Measurements from ENCODE around the gene VSX1. TPM values are rescaled to one million over a fixed set of nuclear protein-coding genes. Genes with fewer than 3 reads are reported as not detected.

Gene VSX1
- polyA plus RNA-seq, 2 donors, result not detected

DNA sequence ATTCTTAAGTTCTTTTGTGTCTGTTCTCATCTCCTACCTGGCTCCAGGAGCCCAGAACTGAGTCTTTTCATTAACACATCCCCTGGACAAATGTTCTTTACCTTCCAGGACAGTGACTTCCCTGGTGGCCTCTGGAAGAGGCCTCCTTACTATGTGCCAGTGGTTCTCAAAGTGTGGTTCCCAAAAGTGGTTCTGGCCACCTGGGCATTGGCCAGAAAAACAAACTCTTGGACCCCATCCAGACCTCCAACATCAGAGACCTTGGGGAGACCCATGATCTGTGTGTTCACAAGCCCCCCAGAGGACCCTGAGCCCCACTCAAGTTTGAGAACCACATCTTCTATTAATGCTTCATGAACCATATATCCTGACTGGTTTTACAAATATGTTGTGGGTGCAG is 7.2 kb upstream of the VSX1 start:
- H3K9me3 ChIP-seq (ENCODE audit: control insufficient read depth in 2 of 2, insufficient read depth in 1 of 2, low read depth in 1 of 2, low read length in 1 of 2), result no peaks in the 10 kb centered on the region
- H3K36me3 ChIP-seq (ENCODE audit: control insufficient read depth in 2 of 2, insufficient read depth in 2 of 2, low read length in 1 of 2), result no peaks in the 10 kb centered on the region
- H3K4me1 ChIP-seq (ENCODE audit: control insufficient read depth in 2 of 2, insufficient read depth in 2 of 2, low read length in 1 of 2), result peaks cover 0 to 3% of the 10 kb centered on the region in 2 donors
- no peak overlapping the region for H3K27ac ChIP-seq (ENCODE audit: low read depth in 2 of 2, low read length in 1 of 2)
- H3K27me3 ChIP-seq (ENCODE audit: control insufficient read depth in 1 of 2, insufficient read depth in 2 of 2, low read length in 2 of 2), result peaks cover 3 to 10% of the 10 kb centered on the region in 2 donors
- H3K4me3 ChIP-seq (ENCODE audit: low read depth in 1 of 2, low read length in 2 of 2), result no peak overlapping the region

DNA sequence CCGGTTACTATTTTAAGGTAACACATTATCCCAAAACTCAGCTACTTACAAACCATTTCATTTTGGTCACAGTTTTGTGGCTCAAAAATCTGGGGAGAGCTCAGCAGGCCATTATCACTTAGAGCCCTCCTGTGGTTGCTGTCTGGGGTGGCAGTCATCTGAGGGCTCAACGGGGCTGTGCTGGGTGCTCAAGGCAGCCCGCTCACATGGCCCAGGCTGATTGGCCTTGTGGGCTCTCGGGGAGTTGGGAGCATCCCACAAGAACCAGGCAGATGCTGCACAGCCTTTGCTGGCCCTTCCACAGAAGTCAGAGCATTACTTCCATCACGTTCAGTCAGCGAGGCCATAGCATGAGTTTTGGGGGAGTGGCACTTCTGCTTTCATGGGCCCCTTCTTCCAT is 6.3 kb upstream of the VSX1 start:
- H3K4me1 ChIP-seq (ENCODE audit: control insufficient read depth in 2 of 2, insufficient read depth in 2 of 2, low read length in 1 of 2), result peaks cover under 1 to 3% of the 10 kb centered on the region in 2 donors
- no peak overlapping the region for H3K4me3 ChIP-seq (ENCODE audit: low read depth in 1 of 2, low read length in 2 of 2)
- H3K27ac ChIP-seq (ENCODE audit: low read depth in 2 of 2, low read length in 1 of 2), result no peak overlapping the region
- 76 to 80% methylated on average over 6 of the region's 6 CpGs for WGBS, 2 donors
- no peaks in the 10 kb centered on the region for H3K36me3 ChIP-seq (ENCODE audit: control insufficient read depth in 2 of 2, insufficient read depth in 2 of 2, low read length in 1 of 2)
- peaks cover 11 to 17% of the 10 kb centered on the region in 2 donors for H3K27me3 ChIP-seq (ENCODE audit: control insufficient read depth in 1 of 2, insufficient read depth in 2 of 2, low read length in 2 of 2)
- no peaks in the 10 kb centered on the region for H3K9me3 ChIP-seq (ENCODE audit: control insufficient read depth in 2 of 2, insufficient read depth in 1 of 2, low read depth in 1 of 2, low read length in 1 of 2)

DNA sequence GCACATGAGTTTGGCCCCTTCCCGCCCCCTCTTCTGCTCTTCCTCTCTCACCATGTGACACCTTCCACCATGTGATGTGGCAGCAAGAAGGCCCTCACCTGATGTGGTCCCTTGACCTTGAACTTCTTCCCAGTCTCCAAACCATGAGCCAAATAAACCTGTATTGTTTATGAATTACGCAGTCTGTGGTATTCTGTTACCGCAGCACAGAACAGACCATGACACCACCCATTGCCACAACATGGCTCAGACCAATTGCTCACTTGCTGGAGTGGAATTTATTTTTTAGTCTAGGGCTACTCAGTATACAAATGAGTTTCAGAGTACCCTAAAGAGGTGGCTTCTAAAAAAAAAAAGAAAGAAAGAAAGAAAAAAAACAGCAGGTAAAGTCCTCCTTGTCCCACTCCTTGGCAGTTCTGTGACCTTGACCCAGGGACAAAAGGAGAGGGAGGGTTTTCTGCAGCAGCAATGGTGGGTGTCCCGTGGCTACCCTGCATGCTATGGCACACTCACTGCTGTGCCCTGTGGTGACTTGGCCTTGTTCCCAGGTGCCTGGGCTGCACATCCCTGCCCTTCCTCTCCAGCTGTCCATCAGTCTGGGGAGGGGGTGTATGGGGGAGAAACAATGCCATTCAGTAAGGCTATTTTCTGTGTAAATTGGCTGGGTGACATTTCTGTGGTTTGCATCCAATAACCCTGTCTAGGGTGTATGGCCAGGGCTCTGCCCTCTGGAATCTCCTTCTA is 5.4 kb upstream of the VSX1 start:
- Histone ChIP-seq H3K4me1 (ENCODE audit: control insufficient read depth in 2 of 2, insufficient read depth in 2 of 2, low read length in 1 of 2) (peaks cover 3% of the 10 kb centered on the region in 2 donors), H3K36me3 (ENCODE audit: control insufficient read depth in 2 of 2, insufficient read depth in 2 of 2, low read length in 1 of 2) (no peaks in the 10 kb centered on the region), H3K27ac (ENCODE audit: low read depth in 2 of 2, low read length in 1 of 2) (no peak overlapping the region), H3K4me3 (ENCODE audit: low read depth in 1 of 2, low read length in 2 of 2) (no peak overlapping the region), H3K27me3 (ENCODE audit: control insufficient read depth in 1 of 2, insufficient read depth in 2 of 2, low read length in 2 of 2) (peaks cover 14 to 24% of the 10 kb centered on the region in 2 donors), H3K9me3 (ENCODE audit: control insufficient read depth in 2 of 2, insufficient read depth in 1 of 2, low read depth in 1 of 2, low read length in 1 of 2) (no peaks in the 10 kb centered on the region)
- 83 to 84% methylated on average over 4 of the region's 4 CpGs for WGBS, 2 donors

DNA sequence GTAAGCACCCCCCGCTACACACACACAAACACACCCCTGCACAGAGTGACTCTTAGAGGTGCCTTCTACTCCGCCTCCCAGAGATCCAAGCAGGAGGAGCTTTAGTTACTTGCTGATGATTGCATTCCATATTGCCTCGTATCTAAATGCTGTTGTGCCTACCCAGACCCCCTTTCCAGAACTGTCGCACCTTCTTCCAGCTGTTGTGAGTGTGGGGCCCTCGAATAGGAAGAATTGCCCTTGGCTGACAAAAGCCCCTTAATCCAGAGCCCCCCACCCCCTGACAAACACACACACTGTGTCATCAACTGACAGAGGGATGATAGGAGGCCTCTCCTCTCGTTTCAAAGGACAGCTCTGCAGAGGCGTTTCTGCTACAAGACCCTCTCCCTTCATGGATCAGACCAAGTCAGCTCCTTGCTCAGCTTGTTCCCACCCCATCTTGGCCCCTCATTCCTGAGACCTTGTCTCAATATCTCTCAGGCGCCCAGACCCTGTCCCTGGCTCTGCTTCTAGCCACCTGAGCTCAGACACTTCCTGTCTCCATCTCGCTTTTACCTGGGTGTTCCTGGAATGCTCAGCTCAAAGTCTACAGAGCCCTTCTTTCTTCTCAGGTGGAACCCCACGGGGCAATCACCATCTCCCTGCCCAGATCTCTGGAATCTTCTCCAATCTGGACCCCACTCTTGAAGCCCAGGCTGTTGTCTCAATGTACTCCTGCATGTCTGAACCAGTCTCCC is 4.0 kb upstream of the VSX1 start:
- H3K27ac ChIP-seq (ENCODE audit: low read depth in 2 of 2, low read length in 1 of 2), result no peak overlapping the region
- peaks cover 3 to 7% of the 10 kb centered on the region in 2 donors for H3K4me1 ChIP-seq (ENCODE audit: control insufficient read depth in 2 of 2, insufficient read depth in 2 of 2, low read length in 1 of 2)
- H3K36me3 ChIP-seq (ENCODE audit: control insufficient read depth in 2 of 2, insufficient read depth in 2 of 2, low read length in 1 of 2), result no peaks in the 10 kb centered on the region
- H3K9me3 ChIP-seq (ENCODE audit: control insufficient read depth in 2 of 2, insufficient read depth in 1 of 2, low read depth in 1 of 2, low read length in 1 of 2), result no peaks in the 10 kb centered on the region
- WGBS, 2 donors, result 75 to 78% methylated on average over 10 of the region's 10 CpGs
- peaks cover 22 to 37% of the 10 kb centered on the region in 2 donors for H3K27me3 ChIP-seq (ENCODE audit: control insufficient read depth in 1 of 2, insufficient read depth in 2 of 2, low read length in 2 of 2)
- no peak overlapping the region for H3K4me3 ChIP-seq (ENCODE audit: low read depth in 1 of 2, low read length in 2 of 2)

DNA sequence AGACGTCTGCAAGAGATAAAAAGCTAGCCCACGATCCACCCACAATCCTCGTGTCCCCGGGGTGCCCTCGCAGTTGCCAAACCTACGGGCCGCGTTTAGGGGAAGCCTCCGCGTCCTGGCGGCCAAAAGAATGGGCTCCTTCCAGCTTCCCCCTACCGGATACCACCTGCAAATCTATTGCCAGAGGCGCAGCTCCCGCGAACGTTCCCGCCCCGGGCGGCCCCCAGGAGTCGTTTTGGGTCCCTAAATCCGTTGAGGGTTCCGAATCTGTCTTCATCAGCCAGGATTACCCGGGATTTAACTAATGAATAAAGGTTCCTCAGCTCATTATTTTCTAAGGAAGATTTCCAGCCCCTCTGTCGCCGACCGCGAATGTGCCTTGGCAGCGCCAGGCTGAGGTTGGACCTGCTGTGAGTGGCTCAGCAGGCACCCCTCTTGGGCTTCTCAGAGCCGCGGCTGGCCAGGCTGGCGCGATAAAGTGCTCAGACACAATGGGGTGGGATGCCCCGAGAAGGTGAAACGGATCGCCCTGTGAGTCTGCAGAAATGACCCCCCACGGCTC is 2.8 kb upstream of the VSX1 start:
- Histone ChIP-seq H3K27me3 (ENCODE audit: control insufficient read depth in 1 of 2, insufficient read depth in 2 of 2, low read length in 2 of 2) (peaks cover 22 to 40% of the 10 kb centered on the region in 2 donors), H3K27ac (ENCODE audit: low read depth in 2 of 2, low read length in 1 of 2) (no peak overlapping the region), H3K4me3 (ENCODE audit: low read depth in 1 of 2, low read length in 2 of 2) (no peak overlapping the region), H3K36me3 (ENCODE audit: control insufficient read depth in 2 of 2, insufficient read depth in 2 of 2, low read length in 1 of 2) (no peaks in the 10 kb centered on the region), H3K4me1 (ENCODE audit: control insufficient read depth in 2 of 2, insufficient read depth in 2 of 2, low read length in 1 of 2) (peaks cover 3 to 7% of the 10 kb centered on the region in 2 donors), H3K9me3 (ENCODE audit: control insufficient read depth in 2 of 2, insufficient read depth in 1 of 2, low read depth in 1 of 2, low read length in 1 of 2) (no peaks in the 10 kb centered on the region)
- 4% methylated on average over 36 of the region's 36 CpGs for WGBS, 2 donors

DNA sequence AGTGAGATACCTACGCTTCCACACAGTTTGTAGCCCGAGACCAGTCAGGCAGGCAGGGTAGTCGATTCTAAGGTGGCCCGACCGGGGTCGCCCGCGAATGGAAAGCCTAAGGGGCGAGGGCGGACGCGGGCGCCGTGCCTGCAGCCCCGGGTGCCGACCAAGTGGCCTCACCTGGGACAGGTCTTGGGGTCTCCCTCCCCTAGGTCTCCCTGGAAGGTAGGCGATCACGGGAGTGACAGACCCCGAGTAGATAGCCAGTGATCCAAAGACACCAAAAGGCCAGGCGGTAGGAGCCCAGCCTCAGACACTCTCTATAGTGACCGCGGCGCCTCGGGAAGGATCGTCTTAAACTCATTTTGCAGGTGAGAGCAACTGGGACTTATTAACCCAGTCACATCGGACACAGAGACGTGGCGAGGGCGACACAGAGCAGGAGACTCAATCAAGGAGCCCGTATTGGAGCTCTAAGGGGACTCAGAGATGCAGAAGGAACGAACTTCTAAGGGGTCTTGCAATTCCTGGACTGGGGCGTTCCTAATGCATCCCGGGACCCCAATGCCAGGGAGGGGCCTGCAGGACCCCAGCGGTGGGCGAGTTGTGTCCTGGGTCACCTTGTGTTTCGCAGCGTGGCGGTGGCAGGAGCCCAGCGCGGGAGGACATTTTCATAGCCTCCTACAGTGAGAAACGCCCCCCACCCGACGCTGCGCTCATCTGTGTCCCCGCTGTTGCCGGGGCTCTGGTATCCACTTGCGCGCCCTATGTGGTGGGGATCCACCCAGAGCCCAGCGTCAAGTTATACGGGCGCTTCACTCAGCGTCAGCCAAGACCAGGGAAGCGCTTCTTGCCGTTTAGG is 2.1 kb upstream of the VSX1 start:
- Histone ChIP-seq H3K36me3 (ENCODE audit: control insufficient read depth in 2 of 2, insufficient read depth in 2 of 2, low read length in 1 of 2) (no peaks in the 10 kb centered on the region), H3K4me3 (ENCODE audit: low read depth in 1 of 2, low read length in 2 of 2) (no peak overlapping the region), H3K9me3 (ENCODE audit: control insufficient read depth in 2 of 2, insufficient read depth in 1 of 2, low read depth in 1 of 2, low read length in 1 of 2) (no peaks in the 10 kb centered on the region), H3K27me3 (ENCODE audit: control insufficient read depth in 1 of 2, insufficient read depth in 2 of 2, low read length in 2 of 2) (peaks cover 22 to 40% of the 10 kb centered on the region in 2 donors), H3K27ac (ENCODE audit: low read depth in 2 of 2, low read length in 1 of 2) (no peak overlapping the region), H3K4me1 (ENCODE audit: control insufficient read depth in 2 of 2, insufficient read depth in 2 of 2, low read length in 1 of 2) (peaks cover 3 to 7% of the 10 kb centered on the region in 2 donors)
- 8 to 9% methylated on average over 54 of the region's 54 CpGs for WGBS, 2 donors

DNA sequence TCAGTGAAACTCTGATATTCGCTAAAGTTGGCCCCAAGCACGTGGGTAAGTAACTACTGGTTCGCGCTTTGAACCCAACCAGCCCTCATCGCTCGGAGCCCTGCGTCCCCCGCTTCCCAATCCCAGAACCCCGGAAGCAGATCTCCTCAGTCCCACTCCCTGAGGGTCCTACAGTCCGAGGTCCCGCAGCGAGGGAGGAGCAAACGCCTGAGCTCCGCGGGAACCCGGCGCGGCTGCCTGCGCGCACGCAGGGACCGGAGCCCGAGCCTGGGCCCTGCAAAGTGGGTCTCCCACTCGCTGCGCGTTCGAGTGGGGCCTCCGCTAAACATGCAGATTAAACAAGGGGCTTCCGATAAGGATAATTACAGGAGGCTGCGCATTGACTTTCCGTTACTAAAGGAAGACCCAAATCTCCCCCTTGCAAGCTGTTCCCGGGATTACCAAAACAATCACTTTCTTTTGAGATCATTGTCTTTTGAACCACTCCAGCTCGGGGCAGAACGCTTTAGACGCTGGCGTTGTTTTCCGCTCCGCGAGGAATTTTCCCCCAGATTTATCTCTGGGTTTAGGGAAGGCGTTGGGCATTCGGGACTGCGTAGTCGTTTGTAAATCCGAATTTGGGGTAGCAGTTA is 1.3 kb upstream of the VSX1 start:
- H3K9me3 ChIP-seq (ENCODE audit: control insufficient read depth in 2 of 2, insufficient read depth in 1 of 2, low read depth in 1 of 2, low read length in 1 of 2), result no peaks in the 10 kb centered on the region
- H3K4me3 ChIP-seq (ENCODE audit: low read depth in 1 of 2, low read length in 2 of 2), result no peak overlapping the region
- no peaks in the 10 kb centered on the region for H3K36me3 ChIP-seq (ENCODE audit: control insufficient read depth in 2 of 2, insufficient read depth in 2 of 2, low read length in 1 of 2)
- peaks cover 22 to 40% of the 10 kb centered on the region in 2 donors for H3K27me3 ChIP-seq (ENCODE audit: control insufficient read depth in 1 of 2, insufficient read depth in 2 of 2, low read length in 2 of 2)
- H3K4me1 ChIP-seq (ENCODE audit: control insufficient read depth in 2 of 2, insufficient read depth in 2 of 2, low read length in 1 of 2), result peaks cover 3 to 7% of the 10 kb centered on the region in 2 donors
- 6 to 7% methylated on average over 44 of the region's 44 CpGs for WGBS, 2 donors
- H3K27ac ChIP-seq (ENCODE audit: low read depth in 2 of 2, low read length in 1 of 2), result no peak overlapping the region

DNA sequence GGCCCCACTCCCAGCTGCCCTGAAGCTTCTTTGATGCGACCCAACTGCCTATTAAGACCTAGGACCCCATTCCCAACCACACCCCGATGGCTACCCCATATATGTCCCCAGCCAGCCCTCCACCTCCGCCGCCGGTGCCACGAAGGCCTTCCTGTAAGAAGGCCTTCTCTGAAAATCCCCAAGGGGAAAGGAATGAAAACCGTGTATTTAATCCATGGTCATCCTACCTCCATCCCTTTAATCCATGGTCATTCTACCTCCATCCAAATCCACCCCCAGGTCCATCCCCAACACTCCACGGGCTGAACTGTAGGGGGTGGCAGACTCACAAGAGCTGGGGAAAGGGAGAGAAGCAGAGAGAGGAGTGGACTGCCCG is 545 bp upstream of the VSX1 start:
- Histone ChIP-seq H3K36me3 (ENCODE audit: control insufficient read depth in 2 of 2, insufficient read depth in 2 of 2, low read length in 1 of 2) (no peaks in the 10 kb centered on the region), H3K27me3 (ENCODE audit: control insufficient read depth in 1 of 2, insufficient read depth in 2 of 2, low read length in 2 of 2) (peaks cover 22 to 40% of the 10 kb centered on the region in 2 donors), H3K9me3 (ENCODE audit: control insufficient read depth in 2 of 2, insufficient read depth in 1 of 2, low read depth in 1 of 2, low read length in 1 of 2) (no peaks in the 10 kb centered on the region), H3K4me1 (ENCODE audit: control insufficient read depth in 2 of 2, insufficient read depth in 2 of 2, low read length in 1 of 2) (peaks cover 3 to 7% of the 10 kb centered on the region in 2 donors), H3K4me3 (ENCODE audit: low read depth in 1 of 2, low read length in 2 of 2) (no peak overlapping the region), H3K27ac (ENCODE audit: low read depth in 2 of 2, low read length in 1 of 2) (no peak overlapping the region)
- WGBS, 2 donors, result 30 to 32% methylated on average over 9 of the region's 9 CpGs

All from esophagus (tissue), 2 donors.